NOMO-1 treated with dmso at 0.1 percent for 144 hours (cell line): ENCODE results near the gene CEP164.

Experiments used
- DNase-seq: peaks from one replicate; lab custom pipeline; 2025; ENCODE audit not compliant: unreplicated experiment; lab: John Stamatoyannopoulos, UW

Gene CEP164

GRCh38 chr11:117356126-117356890 lies 28.7 kb downstream of the CEP164 start:
- no peak for DNase-seq

GRCh38 chr11:117361432-117361831 lies 33.8 kb downstream of the CEP164 start:
- no peak for DNase-seq

GRCh38 chr11:117366248-117366647 lies 38.6 kb downstream of the CEP164 start:
- no peak for DNase-seq

- DNase-seq, result no peak
Observed at GRCh38 chr11:117366875-117367274, 39.2 kb downstream of the CEP164 start.

- DNase-seq, result no peak
Observed at GRCh38 chr11:117369534-117369933, 41.9 kb downstream of the CEP164 start.

- DNase-seq, result no peak
Observed at GRCh38 chr11:117371453-117371852, 43.8 kb downstream of the CEP164 start.

DNA sequence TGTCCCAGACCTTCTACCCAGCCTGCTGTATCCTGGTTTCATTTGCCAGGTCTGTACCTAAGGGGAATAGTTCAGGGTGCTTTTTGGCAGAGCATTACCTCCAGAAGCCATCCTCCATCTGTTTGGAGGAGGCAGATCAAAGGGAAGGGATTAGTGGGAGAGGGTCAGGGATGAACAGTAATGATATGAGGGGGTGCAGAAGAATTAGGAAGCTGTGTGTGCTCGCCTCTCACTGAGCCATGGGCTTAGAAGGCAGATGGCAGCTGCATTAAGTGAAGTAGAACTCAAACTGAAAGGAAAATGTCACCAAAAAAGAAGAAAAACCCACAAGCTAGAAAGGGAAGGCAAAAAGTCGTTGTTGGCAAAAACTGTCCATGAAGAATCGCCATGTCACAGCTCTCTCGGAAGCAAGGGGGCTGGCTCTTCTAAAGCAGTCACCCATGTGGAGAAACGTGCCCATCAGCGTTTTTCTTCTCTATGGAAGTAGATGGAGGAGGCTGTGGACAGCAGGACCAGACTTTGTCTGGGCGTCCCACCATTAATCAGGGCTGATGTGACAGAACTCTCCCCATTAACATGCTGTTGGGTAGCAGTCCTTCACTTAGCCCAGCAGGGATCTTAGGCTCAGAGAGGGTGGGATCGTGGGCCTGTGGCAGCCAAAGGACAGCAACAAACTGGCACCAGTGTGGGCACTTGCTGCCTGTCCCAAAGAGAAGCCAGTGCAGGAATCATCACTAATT lies 46.8 kb downstream of the CEP164 start:
- DNase-seq, result no peak

DNA sequence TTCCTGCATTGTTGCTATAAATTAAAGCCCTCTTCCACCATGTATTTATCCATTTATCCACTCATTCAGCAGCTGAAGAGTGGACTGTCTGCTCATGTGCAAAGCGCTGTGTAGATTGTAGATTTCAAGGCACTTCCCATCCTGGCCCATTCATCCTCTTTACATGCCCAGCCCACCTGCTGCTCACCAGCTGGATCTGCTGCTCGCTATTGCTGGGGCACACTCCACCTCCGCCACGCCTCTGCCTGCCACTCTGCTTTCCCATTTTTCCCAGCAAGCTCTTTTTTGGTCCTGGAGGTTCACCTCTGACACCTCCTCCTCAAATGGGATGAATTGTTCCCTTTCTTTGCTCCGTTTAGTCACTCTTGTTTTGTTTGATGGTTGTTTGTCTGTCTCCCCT lies 48.3 kb downstream of the CEP164 start:
- no peak for DNase-seq

DNA sequence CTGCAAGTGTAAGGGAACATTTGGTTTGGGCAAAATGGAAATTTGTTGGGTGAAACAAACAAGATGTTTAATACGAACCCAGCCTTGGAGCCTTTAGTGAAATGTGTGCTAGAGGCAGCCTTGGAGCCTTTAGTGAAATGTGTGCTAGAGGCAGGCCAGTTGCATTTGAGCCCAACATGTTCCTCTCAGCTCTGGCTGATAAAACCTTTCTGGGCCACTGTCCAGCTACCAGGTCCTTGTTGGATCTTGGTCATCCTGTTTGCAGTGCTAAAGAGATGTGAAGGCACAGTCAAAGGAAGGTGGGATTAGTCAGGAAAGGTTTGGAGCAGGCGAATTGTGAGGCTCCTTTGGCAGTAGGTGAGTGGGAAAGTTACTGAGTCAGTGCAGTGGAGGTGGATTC lies 48.9 kb downstream of the CEP164 start:
- DNase-seq, result no peak

GRCh38 chr11:117378976-117379865 lies 51.6 kb downstream of the CEP164 start:
- no peak for DNase-seq

DNA sequence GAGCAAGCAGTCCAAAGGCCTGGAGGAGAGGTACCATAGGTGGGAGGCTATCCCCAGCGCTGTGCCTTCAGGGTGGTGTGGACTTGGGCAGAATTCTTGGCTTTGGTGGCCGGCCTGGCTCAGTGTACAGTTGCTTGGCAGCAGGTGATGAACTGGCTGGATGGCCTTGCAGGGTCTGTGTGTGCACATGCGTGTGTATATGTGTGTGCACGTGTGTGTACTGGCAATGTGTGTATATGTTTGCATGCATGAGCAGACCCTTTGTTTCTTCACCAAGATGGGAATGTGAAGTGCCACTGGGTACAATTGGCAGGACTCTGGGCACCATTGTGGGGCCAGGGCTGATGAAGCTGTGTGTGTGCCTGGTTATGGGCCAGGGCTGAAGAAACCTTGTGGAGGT lies 53.0 kb downstream of the CEP164 start:
- DNase-seq, result no peak

DNA sequence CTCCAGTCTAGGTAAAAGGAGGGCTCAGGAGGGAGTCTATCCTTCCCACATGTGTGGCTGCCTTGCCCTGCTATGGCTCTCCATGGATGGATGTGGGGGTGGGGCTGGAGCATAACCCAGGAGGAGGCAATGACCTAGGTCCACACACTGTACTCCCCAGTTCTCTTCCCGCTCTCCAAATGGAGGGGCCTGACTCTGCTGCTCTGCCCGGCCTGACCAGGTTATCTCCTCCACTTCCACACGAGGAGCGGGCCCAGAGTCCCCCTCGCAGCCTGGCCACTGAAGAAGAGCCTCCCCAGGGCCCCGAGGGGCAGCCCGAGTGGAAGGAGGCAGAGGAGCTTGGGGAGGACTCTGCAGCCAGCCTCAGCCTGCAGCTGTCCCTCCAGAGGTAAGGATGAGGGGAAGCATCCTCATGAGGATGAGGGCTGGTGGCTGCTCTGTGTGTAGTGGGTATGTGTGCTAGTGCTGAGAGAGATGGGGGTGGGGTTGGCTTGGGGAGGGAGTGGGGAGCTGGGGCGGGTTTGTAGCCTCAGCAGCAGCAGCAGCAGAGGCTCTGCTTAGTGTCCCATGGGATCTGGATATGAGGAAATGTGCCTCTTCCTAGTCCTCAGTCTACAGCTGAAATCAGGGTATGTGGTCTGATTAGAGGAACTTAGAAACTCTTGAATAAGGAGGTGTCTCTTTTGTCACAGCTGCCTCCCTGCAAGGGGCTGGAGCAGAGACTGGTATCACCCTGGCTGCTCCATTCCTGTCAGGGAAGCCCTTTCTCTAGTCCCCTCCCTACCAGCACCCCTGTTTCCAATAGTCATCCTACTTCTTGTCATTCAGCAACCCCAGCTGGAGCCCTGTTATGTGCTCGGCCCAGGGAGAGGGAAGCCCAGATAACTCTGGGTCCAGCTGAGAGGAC lies 54.1 kb downstream of the CEP164 start:
- no peak for DNase-seq

- no peak for DNase-seq
Observed at GRCh38 chr11:117382746-117383145, 55.1 kb downstream of the CEP164 start.

GRCh38 chr11:117384045-117384444 lies 56.4 kb downstream of the CEP164 start:
- no peak for DNase-seq

DNA sequence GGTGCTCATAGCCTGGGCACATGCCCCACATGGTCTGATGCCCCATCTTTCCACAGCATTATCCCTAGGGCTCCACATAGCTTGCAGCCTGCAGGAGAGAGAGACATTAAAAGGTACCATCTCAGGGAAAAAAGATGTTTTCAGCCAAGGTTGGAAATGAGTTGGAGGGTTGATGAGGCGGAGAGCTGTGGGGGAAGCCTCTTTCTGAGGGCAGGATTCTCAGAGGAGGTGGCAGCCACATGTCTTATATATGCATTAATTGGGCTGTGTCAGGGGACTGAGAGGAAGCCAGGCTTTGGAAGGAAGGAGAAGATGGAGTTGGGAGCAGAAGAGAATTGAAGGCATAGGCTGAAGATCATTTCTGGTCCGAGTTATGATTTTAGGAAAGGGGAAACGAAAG lies 57.8 kb downstream of the CEP164 start:
- no peak for DNase-seq

GRCh38 chr11:117385906-117386305 lies 58.3 kb downstream of the CEP164 start:
- no peak for DNase-seq

DNA sequence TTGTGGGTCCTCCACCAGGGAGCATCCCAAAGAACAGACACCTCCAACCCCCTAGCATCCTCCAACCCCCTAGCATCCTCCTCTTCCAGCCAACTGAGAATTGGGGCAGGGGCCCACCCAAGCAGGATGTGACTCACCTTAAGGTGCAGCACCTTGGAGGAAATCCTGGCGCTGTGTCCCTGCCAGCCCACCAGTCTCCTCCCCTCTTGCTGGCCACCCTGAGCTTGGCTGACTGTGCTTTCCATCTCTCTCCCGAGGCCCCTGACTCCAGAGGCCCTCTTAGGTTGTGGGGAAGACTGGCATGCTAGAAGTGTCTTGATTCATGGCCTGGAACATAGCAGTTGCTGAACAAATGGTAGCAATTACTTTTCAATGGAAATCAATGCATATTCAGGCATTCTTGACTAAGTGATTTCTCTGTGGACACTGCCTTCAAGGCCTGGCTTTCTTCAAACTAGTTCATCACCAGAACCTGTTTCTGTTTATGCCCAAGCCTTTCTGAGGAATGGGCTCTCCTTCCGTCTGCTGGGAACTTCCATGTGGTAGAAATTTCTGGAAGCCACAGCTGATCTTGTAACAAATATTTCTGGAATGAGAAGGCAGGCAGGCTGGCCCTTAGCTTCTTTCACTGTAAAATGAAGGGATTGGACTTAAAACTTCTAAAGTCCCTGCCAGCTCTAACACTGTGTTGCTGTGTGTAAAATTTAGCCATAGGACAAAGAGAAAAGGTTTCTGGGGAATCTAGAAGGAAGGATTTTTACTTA lies 60.5 kb downstream of the CEP164 start:
- no peak for DNase-seq

GRCh38 chr11:117390743-117391142 lies 63.1 kb downstream of the CEP164 start:
- no peak for DNase-seq

DNA sequence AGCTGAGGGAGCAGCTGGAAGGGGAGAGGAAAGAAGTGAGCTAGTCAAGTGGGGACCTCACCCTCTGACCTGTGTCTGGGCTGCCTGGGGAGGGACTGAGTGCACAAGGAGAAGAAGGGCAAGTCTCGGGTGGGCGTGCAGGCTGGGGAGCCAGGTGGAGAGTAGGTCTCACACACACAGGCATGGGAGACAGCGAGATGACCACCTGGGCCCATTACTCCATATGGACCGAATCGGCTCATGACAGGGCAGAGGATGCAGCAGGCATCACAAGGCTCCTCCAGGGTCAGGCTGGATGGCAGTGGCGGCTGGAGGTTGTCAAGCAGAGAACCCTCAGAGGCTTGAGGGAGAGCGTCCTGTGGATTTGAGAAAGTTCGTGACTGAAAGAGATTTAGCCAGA lies 63.5 kb downstream of the CEP164 start:
- DNase-seq, result no peak
